MM.1S (cell line): Measurements from ENCODE around the gene C9orf43.
A peak's percentile ranks its signal among the peaks of the same experiment; 100 is the strongest.

ENCODE experiments used
- DNase-seq: peaks from one replicate; pipeline ENCODE4 v3.0.0-alpha.2; 2015
- H2AFZ ChIP-seq: fragments of 300-600 bp; sonication (generic); 2 replicates; pipeline ENCODE4 v1.6.0; 2016; ENCODE audit warnings: antibody characterized with exemption, low read length
- H3F3A ChIP-seq: fragments of 300-600 bp; sonication (generic); 2 replicates; pipeline ENCODE4 v1.6.1; 2016; ENCODE audit warnings: mild to moderate bottlenecking, antibody characterized with exemption, low read length, moderate library complexity, mixed read lengths; ENCODE audit not compliant: insufficient read depth
- H3K27ac ChIP-seq: fragments of 300-600 bp; sonication (generic); 2 replicates; pipeline ENCODE4 v1.5.1; 2016; ENCODE audit warnings: mild to moderate bottlenecking, low read length
- H3K27me3 ChIP-seq: fragments of 300-600 bp; sonication (generic); replicated peaks from 2 replicates; pipeline ENCODE4 v1.6.0; 2016; ENCODE audit warnings: low read length; ENCODE audit not compliant: insufficient read depth
- H3K36me3 ChIP-seq: fragments of 300-600 bp; sonication (generic); replicated peaks from 2 replicates; pipeline ENCODE4 v1.6.1; 2016; ENCODE audit warnings: mild to moderate bottlenecking, low read length, mixed read lengths; ENCODE audit not compliant: insufficient read depth
- H3K4me1 ChIP-seq: fragments of 300-600 bp; sonication (generic); 2 replicates; pipeline ENCODE4 v1.6.1; 2016; ENCODE audit warnings: low read length, mixed read lengths
- H3K4me2 ChIP-seq: fragments of 300-600 bp; sonication (generic); 2 replicates; pipeline ENCODE4 v1.6.0; 2016; ENCODE audit warnings: low read depth, low read length
- H3K4me3 ChIP-seq: fragments of 300-600 bp; sonication (generic); 2 replicates; pipeline ENCODE4 v1.5.1; 2016; ENCODE audit warnings: low read length, mixed read lengths
- H3K79me2 ChIP-seq: fragments of 300-600 bp; sonication (generic); 2 replicates; pipeline ENCODE4 v1.6.1; 2016; ENCODE audit warnings: mixed run types, low read length, mixed read lengths
- H3K9ac ChIP-seq: fragments of 300-600 bp; sonication (generic); 2 replicates; pipeline ENCODE4 v1.6.1; 2016; ENCODE audit warnings: low read length, mixed read lengths
- H3K9me2 ChIP-seq: fragments of 300-600 bp; sonication (generic); replicated peaks from 2 replicates; pipeline ENCODE4 v1.6.1; 2016; ENCODE audit warnings: mild to moderate bottlenecking, low read length, mixed read lengths; ENCODE audit not compliant: insufficient read depth
- H3K9me3 ChIP-seq: fragments of 300-600 bp; sonication (generic); replicated peaks from 2 replicates; pipeline ENCODE4 v1.6.1; 2016; ENCODE audit warnings: mild to moderate bottlenecking, low read length, mixed read lengths; ENCODE audit not compliant: insufficient read depth
- H4K20me1 ChIP-seq: fragments of 300-600 bp; sonication (generic); 2 replicates; pipeline ENCODE4 v1.6.1; 2016; ENCODE audit warnings: mild to moderate bottlenecking, low read length, moderate library complexity, mixed read lengths; ENCODE audit not compliant: insufficient read depth
- CTCF ChIP-seq: fragments of 300-600 bp; sonication (generic); IDR thresholded peaks from 2 replicates; pipeline ENCODE4 v1.5.1; 2016; ENCODE audit warnings: antibody characterized with exemption, low read length, mixed read lengths
- EZH2 ChIP-seq: fragments of 300-600 bp; sonication (generic); optimal IDR thresholded peaks from 2 replicates; pipeline ENCODE3; 2017; ENCODE audit warnings: low read depth, mild to moderate bottlenecking, antibody characterized with exemption, low read length, mixed read lengths
- EZH2phosphoT487 ChIP-seq: fragments of 300-600 bp; sonication (generic); IDR thresholded peaks from 2 replicates; pipeline ENCODE4 v1.6.1; 2018; ENCODE audit warnings: antibody characterized with exemption, low read length

Gene C9orf43

GRCh38 chr9:113372059-113372458, 38.5 kb upstream of the C9orf43 start:
- H4K20me1 ChIP-seq = no peaks in the 10 kb centered on the region
- H3K9me3 ChIP-seq = no peaks in the 10 kb centered on the region
- no peak for DNase-seq
- H3K36me3 ChIP-seq = no peaks in the 10 kb centered on the region
- no peaks in the 10 kb centered on the region for H3K9me2 ChIP-seq
- peaks cover 15% of the 10 kb centered on the region for H3K4me1 ChIP-seq
- no peak overlapping the region for H3K4me2 ChIP-seq
- H2AFZ ChIP-seq = no peak overlapping the region
- TF ChIP-seq EZH2 (no peak), CTCF (no peak), EZH2phosphoT487 (no peak)
- peaks cover 24% of the 10 kb centered on the region for H3K79me2 ChIP-seq
- H3K27me3 ChIP-seq = no peaks in the 10 kb centered on the region
- peaks cover 20% of the 10 kb centered on the region for H3F3A ChIP-seq
- H3K27ac ChIP-seq = no peak overlapping the region
- H3K9ac ChIP-seq = no peak overlapping the region
- no peak overlapping the region for H3K4me3 ChIP-seq

- Histone ChIP-seq H3K27ac (peak overlapping the region; percentile 35; the same call in 1 of the 2 replicates), H4K20me1 (no peaks in the 10 kb centered on the region), H3K79me2 (peaks cover 24% of the 10 kb centered on the region), H3K36me3 (no peaks in the 10 kb centered on the region), H3K9me3 (no peaks in the 10 kb centered on the region), H3K4me3 (no peak overlapping the region), H3K27me3 (no peaks in the 10 kb centered on the region), H2AFZ (no peak overlapping the region), H3K9ac (no peak overlapping the region), H3K9me2 (no peaks in the 10 kb centered on the region), H3K4me2 (peak overlapping the region; percentile 33; the same call in 1 of the 2 replicates), H3F3A (peaks cover 20% of the 10 kb centered on the region), H3K4me1 (peaks cover 15% of the 10 kb centered on the region)
- DNase-seq = no peak
- TF ChIP-seq CTCF (no peak), EZH2 (no peak), EZH2phosphoT487 (no peak)
These were observed 37.3 kb upstream of the C9orf43 start for GRCh38 chr9:113373256-113373655.

- peaks cover 15% of the 10 kb centered on the region for H3K4me1 ChIP-seq
- H3K9me3 ChIP-seq = no peaks in the 10 kb centered on the region
- H3K27me3 ChIP-seq = no peaks in the 10 kb centered on the region
- H3F3A ChIP-seq = peaks cover 20% of the 10 kb centered on the region
- H4K20me1 ChIP-seq = no peaks in the 10 kb centered on the region
- no peak overlapping the region for H2AFZ ChIP-seq
- no peak overlapping the region for H3K9ac ChIP-seq
- TF ChIP-seq EZH2phosphoT487 = no peak
- TF ChIP-seq EZH2 = no peak
- no peak for TF ChIP-seq CTCF
- H3K4me3 ChIP-seq = no peak overlapping the region
- no peaks in the 10 kb centered on the region for H3K36me3 ChIP-seq
- no peaks in the 10 kb centered on the region for H3K9me2 ChIP-seq
- H3K79me2 ChIP-seq = peaks cover 24% of the 10 kb centered on the region
- no peak for DNase-seq
- peak overlapping the region; percentile 33; the same call in 1 of the 2 replicates for H3K4me2 ChIP-seq
- peak overlapping the region; percentile 35; the same call in 1 of the 2 replicates for H3K27ac ChIP-seq
These were observed 36.7 kb upstream of the C9orf43 start for GRCh38 chr9:113373676-113374392.
